ENCODE measurements around the gene RAN. TPM values are rescaled to one million over a fixed set of nuclear protein-coding genes. Genes with fewer than 3 reads are reported as not detected.

The RAN gene
- total RNA-seq, 1 donor from 2014 or later: 748 TPM

DNA sequence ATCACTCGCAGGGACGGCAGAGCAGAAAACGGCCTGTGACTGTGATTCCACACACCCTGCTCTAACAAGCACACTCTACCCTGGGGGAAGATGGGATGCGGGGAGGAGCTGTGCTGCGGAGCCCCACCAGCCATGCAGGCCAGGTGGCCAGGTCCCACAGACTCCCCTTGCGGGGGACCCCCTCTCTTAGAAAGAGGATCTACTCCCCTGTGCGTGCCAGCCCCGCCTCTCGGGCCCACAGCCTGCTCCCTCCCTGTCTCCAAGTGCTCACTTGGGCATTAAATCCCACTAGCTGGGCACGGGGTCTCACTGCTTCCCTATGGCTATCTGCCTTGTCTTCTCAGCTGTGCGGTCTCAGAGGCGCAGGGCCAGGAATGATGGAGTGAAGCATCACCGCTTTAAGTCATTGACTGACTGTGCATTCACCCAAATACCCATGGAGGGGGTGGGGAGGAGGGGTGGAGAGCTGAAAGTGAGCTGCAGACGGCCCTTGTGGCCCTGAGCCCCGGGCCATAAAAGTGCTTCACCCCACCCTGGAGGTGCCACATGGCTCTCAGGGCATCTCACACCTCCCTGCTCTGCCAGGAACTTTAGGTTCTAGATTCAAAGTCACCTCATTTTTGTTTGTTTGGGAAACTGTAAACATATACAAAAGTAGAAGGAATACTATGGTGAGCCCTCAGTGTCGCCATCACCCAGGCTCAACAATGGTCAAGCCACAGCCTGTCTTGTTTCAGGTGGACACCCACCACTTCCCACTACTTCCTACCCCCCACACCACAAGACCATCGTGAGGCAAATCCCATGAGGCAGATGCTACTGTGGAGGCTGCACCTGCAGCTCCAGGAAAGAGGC, 42.2 kb upstream of the RAN start:
- H3K27me3 Mint-ChIP-seq: no peaks in the 10 kb centered on the region
- peaks cover 8% of the 10 kb centered on the region for H3K36me3 Mint-ChIP-seq (ENCODE audit: low read depth)
- TF ChIP-seq, protein P1, sequence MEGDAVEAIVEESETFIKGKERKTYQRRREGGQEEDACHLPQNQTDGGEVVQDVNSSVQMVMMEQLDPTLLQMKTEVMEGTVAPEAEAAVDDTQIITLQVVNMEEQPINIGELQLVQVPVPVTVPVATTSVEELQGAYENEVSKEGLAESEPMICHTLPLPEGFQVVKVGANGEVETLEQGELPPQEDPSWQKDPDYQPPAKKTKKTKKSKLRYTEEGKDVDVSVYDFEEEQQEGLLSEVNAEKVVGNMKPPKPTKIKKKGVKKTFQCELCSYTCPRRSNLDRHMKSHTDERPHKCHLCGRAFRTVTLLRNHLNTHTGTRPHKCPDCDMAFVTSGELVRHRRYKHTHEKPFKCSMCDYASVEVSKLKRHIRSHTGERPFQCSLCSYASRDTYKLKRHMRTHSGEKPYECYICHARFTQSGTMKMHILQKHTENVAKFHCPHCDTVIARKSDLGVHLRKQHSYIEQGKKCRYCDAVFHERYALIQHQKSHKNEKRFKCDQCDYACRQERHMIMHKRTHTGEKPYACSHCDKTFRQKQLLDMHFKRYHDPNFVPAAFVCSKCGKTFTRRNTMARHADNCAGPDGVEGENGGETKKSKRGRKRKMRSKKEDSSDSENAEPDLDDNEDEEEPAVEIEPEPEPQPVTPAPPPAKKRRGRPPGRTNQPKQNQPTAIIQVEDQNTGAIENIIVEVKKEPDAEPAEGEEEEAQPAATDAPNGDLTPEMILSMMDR (IDR thresholded peaks at IDR 0.05): no peak
- no peaks in the 10 kb centered on the region for H3K9me3 Mint-ChIP-seq
- peaks cover 9% of the 10 kb centered on the region for H3K4me1 Mint-ChIP-seq
- CTCF ChIA-PET: no interaction called here
- intact Hi-C loops (cut with micrococcal nuclease): no loop called here
- ATAC-seq (ENCODE audit: low read depth): no peak
- no peak overlapping the region for H3K4me3 Mint-ChIP-seq
- POLR2A ChIA-PET: no interaction called here
- no peak overlapping the region for H3K27ac Mint-ChIP-seq
- DNase-seq: no peak

DNA sequence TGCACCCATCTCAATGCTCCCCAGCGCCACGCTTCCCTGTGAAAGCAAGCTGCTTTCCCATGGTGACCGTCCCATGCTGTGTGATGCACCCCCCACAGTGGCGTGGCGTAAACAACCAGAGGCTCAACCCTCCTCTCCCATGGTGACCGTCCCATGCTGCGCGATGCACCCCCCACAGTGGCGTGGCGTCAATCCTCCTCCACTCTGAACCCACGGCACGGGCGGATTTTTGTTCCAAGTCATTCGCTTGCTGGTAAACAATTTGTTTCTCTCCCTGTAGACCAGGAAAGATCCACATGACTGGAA, 41.7 kb upstream of the RAN start:
- H3K9me3 Mint-ChIP-seq: no peaks in the 10 kb centered on the region
- H3K4me3 Mint-ChIP-seq: no peak overlapping the region
- no peak for ATAC-seq (ENCODE audit: low read depth)
- POLR2A ChIA-PET: no interaction called here
- CTCF ChIA-PET: no interaction called here
- H3K27me3 Mint-ChIP-seq: no peaks in the 10 kb centered on the region
- peaks cover 8% of the 10 kb centered on the region for H3K36me3 Mint-ChIP-seq (ENCODE audit: low read depth)
- intact Hi-C loops (cut with micrococcal nuclease): no loop called here
- no peak for DNase-seq
- no peak overlapping the region for H3K27ac Mint-ChIP-seq
- TF ChIP-seq, protein P1 (IDR thresholded peaks at IDR 0.05): no peak
- peaks cover 11% of the 10 kb centered on the region for H3K4me1 Mint-ChIP-seq

DNA sequence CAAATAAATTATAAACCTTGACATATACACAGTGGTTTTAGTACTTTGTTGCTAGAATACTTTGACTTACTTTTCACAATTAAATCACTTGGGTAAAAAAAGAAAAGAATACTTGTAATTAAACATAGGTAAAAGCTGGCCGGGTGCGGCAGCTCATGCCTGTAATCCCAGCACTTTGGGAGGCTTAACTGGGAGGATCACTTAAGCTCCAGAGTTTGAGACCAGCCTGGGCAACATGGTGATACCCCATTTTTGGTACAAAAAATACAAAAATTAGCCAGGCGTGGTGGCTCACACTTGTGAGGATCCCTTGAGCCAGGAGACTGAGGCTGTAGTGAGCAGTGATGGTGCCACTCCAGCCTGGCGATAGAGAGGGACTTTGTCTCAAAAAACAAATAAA, 40.6 kb upstream of the RAN start:
- Mint-ChIP-seq H3K27ac (no peak overlapping the region), H3K9me3 (no peaks in the 10 kb centered on the region), H3K4me3 (no peak overlapping the region), H3K36me3 (ENCODE audit: low read depth) (peaks cover 3% of the 10 kb centered on the region), H3K27me3 (no peaks in the 10 kb centered on the region), H3K4me1 (peaks cover 11% of the 10 kb centered on the region)
- intact Hi-C loops (cut with micrococcal nuclease): no loop called here
- DNase-seq (no peak), ATAC-seq (ENCODE audit: low read depth) (no peak)
- TF ChIP-seq, protein P1 (IDR thresholded peaks at IDR 0.05): no peak
- CTCF ChIA-PET: interaction anchor here (0.9 kb wide), 1 partner anchor 11 kb away, joined by 3 read pairs; no protein-coding TSS in a partner anchor
- POLR2A ChIA-PET: no interaction called here

DNA sequence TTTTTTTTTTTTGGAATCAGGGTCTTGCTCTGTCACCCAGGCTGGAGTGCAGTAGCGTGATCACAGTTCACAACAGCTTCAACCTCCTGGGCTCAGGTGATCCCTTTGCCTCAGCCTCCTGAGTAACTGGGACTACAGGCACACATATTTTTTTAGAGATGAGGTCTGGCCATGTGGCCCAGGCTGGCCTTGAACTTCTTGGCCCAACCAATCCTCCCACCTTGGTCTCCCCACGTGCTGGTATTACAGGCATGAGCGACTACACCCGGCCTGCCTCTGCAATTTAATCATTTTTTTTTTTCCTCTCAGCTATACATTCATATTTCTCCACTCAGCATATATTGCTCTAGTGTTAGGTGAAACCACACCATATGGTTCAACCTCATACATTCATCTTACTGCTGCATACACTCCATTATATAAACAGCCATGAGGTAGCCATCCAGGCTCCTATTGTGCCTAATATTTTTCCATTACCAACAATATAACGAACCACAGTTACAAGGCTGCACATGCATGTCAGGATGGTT, 39.9 kb upstream of the RAN start:
- TF ChIP-seq, protein P1 (IDR thresholded peaks at IDR 0.05): no peak
- CTCF ChIA-PET: interaction anchor here (0.9 kb wide), 1 partner anchor 12 kb away, joined by 3 read pairs; no protein-coding TSS in a partner anchor
- Mint-ChIP-seq H3K4me3 (no peak overlapping the region), H3K9me3 (no peaks in the 10 kb centered on the region), H3K27me3 (no peaks in the 10 kb centered on the region), H3K4me1 (peaks cover 11% of the 10 kb centered on the region), H3K27ac (no peak overlapping the region), H3K36me3 (ENCODE audit: low read depth) (peaks cover 3% of the 10 kb centered on the region)
- intact Hi-C loops (cut with micrococcal nuclease): no loop called here
- no peak for ATAC-seq (ENCODE audit: low read depth)
- POLR2A ChIA-PET: no interaction called here
- DNase-seq: no peak

DNA sequence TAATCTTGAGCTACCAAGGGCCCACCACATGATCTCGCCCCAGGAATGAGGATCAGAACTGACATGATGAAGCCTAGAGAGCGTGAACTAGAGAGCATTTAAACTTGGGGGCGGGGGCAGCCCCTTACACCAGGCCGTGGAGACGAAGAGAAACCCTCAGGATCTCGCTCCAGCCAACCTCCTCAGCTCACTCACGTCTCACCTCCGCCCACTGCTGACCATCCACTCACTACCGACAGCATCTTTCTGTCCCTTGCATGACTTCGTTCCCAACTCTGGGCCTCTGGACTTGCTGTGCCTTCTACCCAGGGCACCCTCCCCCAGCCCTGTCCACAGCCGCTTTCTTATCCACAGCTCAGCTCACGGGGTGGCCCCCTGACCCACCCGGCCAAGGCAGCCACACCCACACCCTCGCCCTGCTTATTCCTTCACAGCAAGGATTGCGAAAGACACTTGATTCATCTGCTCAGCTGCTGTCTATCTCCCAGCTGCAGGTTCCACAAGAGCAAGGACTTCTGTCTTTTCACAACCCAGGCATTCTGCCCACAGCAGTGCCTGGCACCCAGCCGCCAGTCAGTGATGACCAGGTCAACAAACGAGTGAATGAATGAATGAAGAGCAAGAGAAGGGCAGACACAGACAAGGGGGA, 39.2 kb upstream of the RAN start:
- no peaks in the 10 kb centered on the region for H3K27me3 Mint-ChIP-seq
- ATAC-seq (ENCODE audit: low read depth) (no peak), DNase-seq (no peak)
- TF ChIP-seq, protein P1 (IDR thresholded peaks at IDR 0.05): no peak
- CTCF ChIA-PET: no interaction called here
- H3K4me3 Mint-ChIP-seq: no peak overlapping the region
- H3K36me3 Mint-ChIP-seq (ENCODE audit: low read depth): no peaks in the 10 kb centered on the region
- peaks cover 9% of the 10 kb centered on the region for H3K4me1 Mint-ChIP-seq
- H3K9me3 Mint-ChIP-seq: no peaks in the 10 kb centered on the region
- H3K27ac Mint-ChIP-seq: no peak overlapping the region
- intact Hi-C loops (cut with micrococcal nuclease): no loop called here
- POLR2A ChIA-PET: no interaction called here

All from activated B cell treated with CpG ODN at 0.5 μM for 24 hours (primary cell).